B cell (primary cell): ENCODE results near the gene ACAD11. TPM values are rescaled to one million over a fixed set of nuclear protein-coding genes. Genes with fewer than 3 reads are reported as not detected.

Experiments
- ATAC-seq: fragments of 200-7000 bp; cut with Tn5 transposase; one replicate; pipeline ENCODE4 v1.10.0; 2021; ENCODE audit warnings: low read depth, mild to moderate bottlenecking, moderate number of reproducible peaks, moderate library complexity
- CTCF ChIA-PET: fragments of 350-600 bp; sonication (Branson Sonifier 250); formaldehyde crosslinking; loops from one replicate; lab custom pipeline; 2021; ENCODE audit warnings: antibody characterized with exemption, inconsistent platforms; lab: Charles Lee
- POLR2A ChIA-PET: fragments of 350-600 bp; sonication (Branson Sonifier 250); formaldehyde crosslinking; loops from one replicate; lab custom pipeline; 2021; ENCODE audit warnings: antibody characterized with exemption; lab: Charles Lee
- DNase-seq: peaks from one replicate; pipeline ENCODE4 v3.0.0; 2013
- H2AFZ ChIP-seq: 2 replicates; pipeline ENCODE4 v1.6.1; 2012; ENCODE audit warnings: mild to moderate bottlenecking, low read depth, low read length; ENCODE audit not compliant: insufficient read depth, poor library complexity, severe bottlenecking
- H3K27ac ChIP-seq, 2 donors: 1 replicate in 1 of 2; 2 replicates in 1 of 2; pipeline ENCODE4 v1.5.1; 2012 to 2013; ENCODE audit warnings: low read length in 2 of 2, mild to moderate bottlenecking in 2 of 2, moderate library complexity in 1 of 2
- H3K27me3 ChIP-seq, 4 experiments: fragments of 200-600 bp in 1 of 4; sonication (generic) in 1 of 4; replicated peaks in 1 of 4; 1 replicate in 2 of 4; 2 replicates in 2 of 4; pipeline versions ENCODE4 v1.6.1 to v1.7.0; 2013 to 2016; ENCODE audit warnings: low read length in 3 of 4, mild to moderate bottlenecking in 2 of 4, mixed read lengths in 1 of 4, moderate library complexity in 1 of 4; ENCODE audit not compliant: insufficient read depth in 4 of 4, control insufficient read depth in 3 of 4; ENCODE audit errors: control extremely low read depth in 1 of 4
- H3K36me3 ChIP-seq, 2 experiments: replicated peaks in 1 of 2; 1 replicate in 1 of 2; 2 replicates in 1 of 2; pipeline versions ENCODE4 v1.6.1 to v1.7.1; 2013; ENCODE audit warnings: low read length in 1 of 2; ENCODE audit not compliant: insufficient read depth in 2 of 2, control insufficient read depth in 1 of 2; ENCODE audit errors: control extremely low read depth in 1 of 2, extremely low read depth in 1 of 2
- H3K4me1 ChIP-seq, 2 donors: fragments of 200-600 bp in 1 of 2; sonication (generic) in 1 of 2; 1 replicate in 1 of 2; 2 replicates in 1 of 2; pipeline versions ENCODE4 v1.5.1 to v1.6.1; 2013 to 2017; ENCODE audit warnings: low read length in 2 of 2; ENCODE audit not compliant: control insufficient read depth in 2 of 2, insufficient read depth in 2 of 2
- H3K4me2 ChIP-seq: replicated peaks from 2 replicates; pipeline ENCODE3; 2012; ENCODE audit warnings: mild to moderate bottlenecking, low read depth, low read length; ENCODE audit not compliant: poor library complexity, severe bottlenecking
- H3K4me3 ChIP-seq, 5 experiments: fragments of 200-600 bp in 1 of 5; sonication (generic) in 1 of 5; 1 replicate in 3 of 5; 2 replicates in 2 of 5; pipeline versions ENCODE4 v1.5.1 to v1.7.0; 2011 to 2016; ENCODE audit warnings: low read length in 4 of 5, mild to moderate bottlenecking in 4 of 5, low read depth in 2 of 5, control low read depth in 1 of 5, moderate library complexity in 1 of 5; ENCODE audit not compliant: insufficient read depth in 1 of 5; ENCODE audit errors: control extremely low read depth in 1 of 5, extremely low read depth in 1 of 5
- H3K79me2 ChIP-seq: fragments of 200-600 bp; sonication (generic); one replicate; pipeline ENCODE4 v1.6.0; 2016; ENCODE audit warnings: low read length; ENCODE audit not compliant: control insufficient read depth, insufficient read depth
- H3K9ac ChIP-seq: fragments of 200-600 bp; sonication (generic); 2 replicates; pipeline ENCODE4 v1.6.1; 2017; ENCODE audit warnings: mild to moderate bottlenecking, low read length, moderate library complexity
- H3K9me3 ChIP-seq, 3 donors: one replicate each; pipeline versions ENCODE4 v1.6.1 to v1.7.1; 2013; ENCODE audit warnings: low read length in 2 of 3; ENCODE audit not compliant: control insufficient read depth in 2 of 3, insufficient read depth in 1 of 3; ENCODE audit errors: control extremely low read depth in 1 of 3
- H4K20me1 ChIP-seq: 2 replicates; pipeline ENCODE4 v1.6.0; 2012; ENCODE audit warnings: mild to moderate bottlenecking, low read length; ENCODE audit not compliant: insufficient read depth, control insufficient read depth, poor library complexity, severe bottlenecking
- H3K27ac Mint-ChIP-seq: one replicate; pipeline ENCODE4 v1.8.0; 2021; ENCODE audit warnings: mixed read lengths
- H3K27me3 Mint-ChIP-seq: one replicate; pipeline ENCODE4 v1.8.0; 2021; ENCODE audit warnings: mixed read lengths
- H3K4me1 Mint-ChIP-seq: one replicate; pipeline ENCODE4 v1.8.0; 2021; ENCODE audit warnings: mixed read lengths
- H3K4me3 Mint-ChIP-seq: one replicate; pipeline ENCODE4 v1.8.0; 2021; ENCODE audit warnings: mixed read lengths
- H3K9me3 Mint-ChIP-seq: one replicate; pipeline ENCODE4 v1.8.0; 2022; ENCODE audit warnings: mixed read lengths; ENCODE audit not compliant: insufficient read depth
- CTCF ChIP-seq: fragments of 200-600 bp; IDR thresholded peaks from one replicate; pipeline ENCODE4 v1.8.0; 2022; ENCODE audit warnings: antibody characterized with exemption, mild to moderate bottlenecking
- EZH2 ChIP-seq: IDR thresholded peaks from 2 replicates; pipeline ENCODE4 v1.6.1; 2012; ENCODE audit warnings: borderline replicate concordance, low read depth, mild to moderate bottlenecking, moderate library complexity, low read length; ENCODE audit not compliant: insufficient read depth, poor library complexity, severe bottlenecking
- WGBS: methylation state at CpG from one replicate; pipeline ENCODE4 v1.1.5; 2013; ENCODE audit warnings: missing lambda C conversion rate; ENCODE audit not compliant: insufficient coverage; 5-methylcytosine and 5-hydroxymethylcytosine counted together
- intact Hi-C: fragments of 100-400 bp; cut with micrococcal nuclease; formaldehyde crosslinking; loops from one replicate; pipeline ENCODE4 v1.10.0; 2022
- polyA plus RNA-seq: library from polyadenylated mRNA; depleted of rRNA; stranded (reverse); fragments of >200 nt; gene quantifications from 2 replicates; pipeline ENCODE4 v1.2.3, GENCODE V29; 2012
- total RNA-seq, 2 donors: library from RNA; stranded (reverse); fragments of 120-200 nt in 1 of 2; gene quantifications; 1 replicate in 1 of 2; 2 replicates in 1 of 2; pipeline versions ENCODE4 v1.2.3 to v1.2.4, GENCODE V29; 2013 to 2022

ACAD11 gene
- total and polyA plus RNA-seq, 2 donors (not counting 1 experiment from before 2014, with no cell fraction given), result 23.4 to 26.9 TPM

- Histone ChIP-seq H3K4me2 (no peak overlapping the region), H3K4me3 (no peak overlapping the region), H3K9me3 (no peaks in the 10 kb centered on the region), H3K79me2 (no peaks in the 10 kb centered on the region), H3K4me1 (no peaks in the 10 kb centered on the region), H4K20me1 (no peaks in the 10 kb centered on the region), H2AFZ (no peak overlapping the region), H3K27ac (no peak overlapping the region), H3K27me3 (no peaks in the 10 kb centered on the region), H3K36me3 (peaks cover 0 to 2% of the 10 kb centered on the region in 2 experiments), H3K9ac (no peak overlapping the region)
- ATAC-seq (no peak), DNase-seq (no peak)
- TF ChIP-seq EZH2, result no peak
- no peak for TF ChIP-seq CTCF
- H3K27ac Mint-ChIP-seq, result no peak overlapping the region
- intact Hi-C loops, result no loop called here
- no peaks in the 10 kb centered on the region for H3K27me3 Mint-ChIP-seq
- H3K9me3 Mint-ChIP-seq, result peaks cover 3% of the 10 kb centered on the region
- ChIA-PET CTCF (interaction anchor here (0.8 to 1.9 kb wide), 2 partner anchors 58 to 251 kb away, joined by 3 to 4 read pairs; no protein-coding TSS in a partner anchor), POLR2A (no interaction called here)
- no peak overlapping the region for H3K4me3 Mint-ChIP-seq
- 80% methylated on average over 1 of the region's 3 CpGs for WGBS
- no peaks in the 10 kb centered on the region for H3K4me1 Mint-ChIP-seq
Observed at GRCh38 chr3:132593947-132594323, 65.7 kb downstream of the ACAD11 start.

DNA sequence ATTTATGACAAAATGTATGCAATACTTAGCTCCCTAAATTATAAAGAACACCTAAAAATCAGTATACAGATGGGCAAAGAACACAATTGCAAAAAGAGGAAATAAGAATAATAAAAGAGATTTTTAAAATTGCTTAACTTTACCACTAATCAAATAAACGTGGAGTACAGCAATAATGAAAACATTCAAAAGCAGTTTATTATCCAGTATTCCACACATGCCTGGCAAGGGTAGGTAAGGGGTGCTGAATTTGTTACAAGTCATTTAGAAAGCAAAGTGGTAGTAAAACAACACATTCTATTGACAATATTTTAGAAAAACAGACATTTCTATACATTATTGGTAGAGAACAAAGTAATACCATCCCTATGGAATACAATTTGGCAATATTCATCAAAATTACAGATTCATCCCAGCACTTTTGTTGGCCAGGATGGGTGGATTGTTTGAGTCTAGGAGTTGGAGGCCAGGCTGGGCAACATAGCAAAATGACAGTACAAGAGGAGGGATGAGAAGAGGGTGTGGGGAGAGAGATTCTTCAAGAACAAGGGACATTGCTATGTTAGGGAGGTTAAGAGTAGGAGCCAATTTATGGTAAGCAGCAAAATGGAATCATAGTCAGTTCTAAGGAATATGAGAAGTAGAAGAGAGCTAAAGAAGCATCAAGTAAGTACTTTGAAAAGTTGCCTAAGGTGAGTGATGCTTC, 66.2 kb downstream of the ACAD11 start:
- H3K4me1 Mint-ChIP-seq, result no peaks in the 10 kb centered on the region
- ChIA-PET POLR2A (no interaction called here), CTCF (interaction anchor here (0.8 to 1.9 kb wide), 2 partner anchors 57 to 251 kb away, joined by 3 to 4 read pairs; no protein-coding TSS in a partner anchor)
- H3K4me3 Mint-ChIP-seq, result no peak overlapping the region
- H3K79me2 ChIP-seq, result no peaks in the 10 kb centered on the region
- WGBS, result no CpG with 5 or more reads among the region's 1 CpG
- H3K9ac ChIP-seq, result no peak overlapping the region
- H3K9me3 ChIP-seq, result no peaks in the 10 kb centered on the region
- no peak for DNase-seq
- no peak overlapping the region for H2AFZ ChIP-seq
- no peak for ATAC-seq
- H3K36me3 ChIP-seq, result peaks cover 0 to 2% of the 10 kb centered on the region in 2 experiments
- no peak overlapping the region for H3K4me3 ChIP-seq
- H3K27ac Mint-ChIP-seq, result no peak overlapping the region
- no peaks in the 10 kb centered on the region for H3K27me3 Mint-ChIP-seq
- H4K20me1 ChIP-seq, result no peaks in the 10 kb centered on the region
- no peaks in the 10 kb centered on the region for H3K27me3 ChIP-seq
- H3K9me3 Mint-ChIP-seq, result peaks cover 3% of the 10 kb centered on the region
- intact Hi-C loops, result no loop called here
- H3K27ac ChIP-seq, result no peak overlapping the region
- H3K4me2 ChIP-seq, result no peak overlapping the region
- no peak for TF ChIP-seq CTCF
- no peak for TF ChIP-seq EZH2
- no peaks in the 10 kb centered on the region for H3K4me1 ChIP-seq
